ENCODE data around the gene PDZD7.
A peak's percentile ranks its signal among the peaks of the same experiment; 100 is the strongest.

The PDZD7 gene

DNA sequence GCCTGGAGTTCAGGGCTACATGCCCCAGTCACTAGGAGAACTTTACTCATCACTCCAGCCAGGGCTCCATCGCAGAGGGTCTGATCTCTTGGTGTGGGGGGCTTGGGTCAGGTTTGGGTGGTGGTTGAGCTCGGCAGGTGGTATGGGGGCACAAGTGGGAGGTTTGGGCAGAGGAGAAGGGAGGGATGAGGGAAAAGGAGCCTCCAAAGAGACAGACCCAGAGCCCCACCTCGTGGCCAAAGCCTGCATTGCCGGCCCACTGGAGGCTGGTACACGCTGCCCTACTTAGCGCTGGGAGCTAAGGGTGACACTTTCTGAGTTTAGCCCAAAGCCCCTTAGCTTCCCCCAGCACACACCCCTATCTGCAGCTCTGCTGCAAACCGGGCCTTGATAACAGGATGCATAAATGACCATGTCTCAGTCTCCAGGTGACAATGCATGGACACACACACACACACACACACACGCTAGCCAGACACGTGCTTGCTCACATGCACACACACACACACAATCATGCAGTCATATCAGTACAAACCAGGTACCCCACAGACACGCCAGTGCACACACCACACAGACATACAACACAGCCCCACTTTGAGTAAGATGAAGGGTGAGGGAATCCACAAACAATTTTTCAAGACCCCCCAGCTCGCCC lies 16.6 kb downstream of the PDZD7 start:
- Histone ChIP-seq H3K27me3 (ENCODE audit: low read depth) (no peaks in the 10 kb centered on the region), H3K4me3 (no peak overlapping the region), H3K36me3 (replicated peaks) (no peaks in the 10 kb centered on the region), H3K9me3 (no peaks in the 10 kb centered on the region), H3K4me1 (no peaks in the 10 kb centered on the region; the same call in 1 of the 2 replicates)
- peak; percentile 65 to 93 for DNase-seq (ENCODE audit: low spot score in 2 of 2)
- in situ Hi-C loops (cut with MboI; ENCODE audit: low sequenced_read_pairs) = loop anchor here (5.0 kb wide), 1 partner anchor 452 kb away; no protein-coding TSS in a partner anchor

DNA sequence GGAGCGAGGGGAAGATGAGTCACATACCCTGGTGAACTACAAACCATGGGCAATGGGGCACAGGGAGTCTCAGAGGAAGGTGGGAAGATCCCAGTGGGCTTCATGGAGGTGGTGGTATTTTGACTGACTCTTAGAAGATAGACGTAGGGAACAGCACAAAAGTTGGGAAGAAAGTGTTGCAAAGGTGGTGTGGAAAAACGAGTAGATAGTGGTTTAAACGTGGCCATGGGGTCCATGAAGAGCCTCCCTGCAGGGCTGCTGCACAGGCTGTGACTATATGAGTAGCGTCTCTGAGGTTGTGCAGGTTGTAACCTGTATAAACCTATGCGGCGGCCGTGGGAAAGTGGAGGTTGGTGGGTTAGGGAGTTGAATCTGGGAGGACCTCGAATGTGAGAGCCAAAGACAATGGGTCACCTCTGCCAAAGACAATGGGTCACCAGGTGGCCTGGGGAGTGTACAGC lies 17.5 kb downstream of the PDZD7 start:
- Histone ChIP-seq H3K4me3 (no peak overlapping the region), H3K9me3 (no peaks in the 10 kb centered on the region), H3K36me3 (replicated peaks) (no peaks in the 10 kb centered on the region), H3K4me1 (no peaks in the 10 kb centered on the region), H3K27me3 (ENCODE audit: low read depth) (no peaks in the 10 kb centered on the region)
- in situ Hi-C loops (cut with MboI; ENCODE audit: low sequenced_read_pairs) = loop anchor here (5.0 kb wide), 1 partner anchor 451 kb away; no protein-coding TSS in a partner anchor
- no peak for DNase-seq (ENCODE audit: low spot score in 2 of 2)

DNA sequence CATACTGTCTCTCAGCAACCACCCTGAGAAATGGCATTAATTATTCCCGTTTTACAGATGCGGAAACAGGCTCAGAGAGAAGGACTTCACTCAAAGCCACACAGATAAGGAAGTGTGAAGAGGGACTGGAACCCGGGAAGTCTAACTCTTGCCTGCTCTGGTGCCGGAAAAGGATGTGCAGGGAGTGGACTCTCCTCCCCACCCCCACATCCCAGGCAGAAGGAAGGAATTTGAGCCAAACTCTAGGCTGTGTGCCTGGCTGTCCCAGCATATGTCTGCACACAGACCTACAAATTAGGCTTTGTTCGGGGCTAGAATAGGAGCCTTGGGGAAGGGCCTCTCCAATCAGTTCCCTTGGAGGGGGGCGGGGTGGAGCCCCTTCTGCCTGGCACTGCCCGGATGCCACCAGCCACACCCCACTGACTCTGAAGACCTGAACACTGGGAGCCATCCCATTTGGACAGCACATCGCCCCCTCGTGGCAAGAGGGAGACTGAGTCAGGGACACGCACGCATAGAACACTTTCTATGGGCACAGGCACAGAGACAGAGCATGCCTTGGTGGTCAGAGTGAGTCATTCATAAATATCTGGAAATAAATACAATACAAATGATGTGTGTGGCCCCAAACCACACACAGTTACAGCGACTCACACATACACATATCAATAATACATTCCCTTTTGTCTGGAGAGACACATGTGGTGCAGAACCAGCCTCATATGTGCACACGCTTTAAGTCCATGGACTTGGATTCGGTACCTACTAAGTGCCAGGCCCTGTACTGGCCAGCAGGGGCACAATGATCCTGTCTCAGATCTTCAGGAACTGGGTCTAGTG lies 18.2 kb downstream of the PDZD7 start:
- Histone ChIP-seq H3K9me3 (no peaks in the 10 kb centered on the region), H3K36me3 (replicated peaks) (no peaks in the 10 kb centered on the region), H3K27me3 (ENCODE audit: low read depth) (no peaks in the 10 kb centered on the region), H3K4me3 (no peak overlapping the region), H3K4me1 (no peaks in the 10 kb centered on the region)
- peak; percentile 83 to 92 for DNase-seq (ENCODE audit: low spot score in 2 of 2)
- in situ Hi-C loops (cut with MboI; ENCODE audit: low sequenced_read_pairs) = loop anchor here (5.0 kb wide), 1 partner anchor 450 kb away; no protein-coding TSS in a partner anchor

DNA sequence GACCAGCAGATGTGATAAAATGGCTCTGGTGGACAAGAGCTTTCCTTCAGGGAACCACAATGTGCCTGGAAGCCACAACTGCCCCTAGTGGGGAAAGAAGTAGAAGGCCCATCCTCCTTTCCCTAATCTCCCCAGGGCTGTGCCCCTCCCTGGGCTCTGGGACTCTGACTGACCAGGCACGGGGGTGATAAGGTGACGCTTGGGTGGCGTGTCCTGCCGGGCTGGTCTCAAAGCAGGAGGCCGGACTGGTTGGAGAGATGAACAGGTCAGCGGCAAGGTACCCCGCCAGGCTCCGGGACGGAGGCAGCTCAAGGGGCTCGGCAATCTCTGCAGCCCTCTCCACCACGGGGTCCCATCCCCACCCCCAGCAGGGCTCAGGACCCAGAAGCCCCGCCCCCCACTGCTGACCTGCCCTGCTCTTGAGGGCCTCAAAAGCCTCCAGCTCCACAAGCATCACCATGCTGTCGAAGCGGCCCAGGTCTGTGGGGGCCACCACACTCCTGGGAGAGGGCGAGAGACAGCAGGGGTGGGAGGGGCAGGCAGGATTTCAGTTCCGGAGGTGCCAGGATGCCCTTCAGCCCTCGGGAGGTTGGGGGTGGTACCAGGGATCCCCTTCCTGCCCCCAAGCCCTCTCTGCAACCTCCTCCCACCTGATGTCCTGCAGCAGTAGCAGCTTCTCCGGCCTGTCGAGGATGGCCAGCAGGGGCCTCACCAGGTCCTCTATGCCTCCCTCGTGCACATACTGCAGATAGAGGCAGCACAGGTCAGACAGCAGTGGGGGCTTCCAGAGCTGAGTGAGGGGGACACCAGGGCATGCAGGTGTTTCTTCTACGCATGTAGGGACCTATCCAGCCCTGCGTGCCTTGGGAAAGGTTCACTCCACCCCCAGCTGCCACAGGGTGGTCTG lies 19.2 kb downstream of the PDZD7 start:
- Histone ChIP-seq H3K4me1 (no peaks in the 10 kb centered on the region), H3K36me3 (replicated peaks) (peaks cover 7% of the 10 kb centered on the region), H3K4me3 (no peak overlapping the region), H3K9me3 (no peaks in the 10 kb centered on the region), H3K27me3 (ENCODE audit: low read depth) (no peaks in the 10 kb centered on the region)
- in situ Hi-C loops (cut with MboI; ENCODE audit: low sequenced_read_pairs) = loop anchor here (5.0 kb wide), 1 partner anchor 449 kb away; no protein-coding TSS in a partner anchor
- peak in 1 of 2 experiments; percentile 41 for DNase-seq (ENCODE audit: low spot score in 2 of 2)

DNA sequence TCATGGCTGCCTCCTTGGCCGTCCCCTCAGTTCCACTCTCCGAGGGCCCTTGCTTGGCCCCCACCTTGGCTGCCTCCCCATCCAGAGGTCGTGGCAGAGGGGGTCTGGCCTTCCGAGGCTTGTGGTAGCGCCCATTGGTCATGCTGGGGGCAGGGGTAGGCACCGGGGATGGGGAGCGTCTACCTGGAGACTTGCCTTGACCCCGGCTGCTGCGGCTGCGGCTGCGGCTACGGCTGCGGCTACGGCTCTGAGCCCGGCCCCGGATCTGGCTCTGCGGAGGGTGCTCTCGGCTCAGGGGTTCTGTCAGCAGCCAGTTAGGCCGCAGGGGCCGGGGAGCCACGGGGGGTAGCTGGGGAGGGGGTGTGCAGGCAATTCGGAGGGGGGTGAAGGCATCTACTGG lies 20.6 kb downstream of the PDZD7 start:
- no peaks in the 10 kb centered on the region for H3K4me1 ChIP-seq
- in situ Hi-C loops (cut with MboI; ENCODE audit: low sequenced_read_pairs) = loop anchor here (5.0 kb wide), 1 partner anchor 448 kb away; no protein-coding TSS in a partner anchor
- DNase-seq (ENCODE audit: low spot score in 2 of 2) = peak in 1 of 2 experiments; percentile 7

DNA sequence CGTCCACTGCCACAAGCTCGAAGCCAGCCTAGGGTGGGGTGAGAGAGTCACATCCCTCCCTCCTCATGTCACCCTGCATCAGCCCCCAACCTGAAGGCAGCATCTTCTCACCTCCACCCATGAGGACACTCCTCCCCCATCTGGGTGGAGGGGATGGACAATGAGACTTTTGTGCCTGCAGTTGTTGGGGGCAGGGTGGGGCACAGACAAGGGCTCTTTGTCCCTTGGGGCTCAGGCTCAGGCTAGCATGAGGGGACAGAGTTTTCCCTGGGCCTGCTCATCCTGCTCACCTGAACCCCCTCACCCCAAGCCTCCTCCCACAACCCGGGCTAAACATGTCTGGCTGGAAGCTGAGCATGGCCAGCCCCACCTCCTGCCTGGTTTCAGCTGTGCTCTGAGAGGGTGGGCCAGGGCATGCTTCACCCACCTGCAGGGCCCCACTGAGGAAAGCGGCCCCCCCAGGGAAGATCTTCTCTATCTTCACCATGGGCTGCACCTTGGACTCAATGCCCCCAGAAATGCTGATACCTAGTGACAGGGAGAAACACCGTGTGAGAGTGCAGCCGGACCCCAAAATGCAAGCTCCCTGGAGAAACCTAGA lies 22.0 kb downstream of the PDZD7 start:
- H3K4me3 ChIP-seq = no peak overlapping the region
- no peaks in the 10 kb centered on the region for H3K9me3 ChIP-seq
- no peaks in the 10 kb centered on the region for H3K4me1 ChIP-seq
- in situ Hi-C loops (cut with MboI; ENCODE audit: low sequenced_read_pairs) = no loop called here
- DNase-seq (ENCODE audit: low spot score in 2 of 2) = no peak
- H3K27me3 ChIP-seq (ENCODE audit: low read depth) = no peaks in the 10 kb centered on the region
- H3K36me3 ChIP-seq (replicated peaks) = peaks cover 29% of the 10 kb centered on the region

More for the DNA sequence above, 20.6 kb downstream of the PDZD7 start:
- no peaks in the 10 kb centered on the region for H3K9me3 ChIP-seq
- no peaks in the 10 kb centered on the region for H3K27me3 ChIP-seq (ENCODE audit: low read depth)
- H3K4me3 ChIP-seq = no peak overlapping the region
- H3K36me3 ChIP-seq (replicated peaks) = peaks cover 16% of the 10 kb centered on the region

DNA sequence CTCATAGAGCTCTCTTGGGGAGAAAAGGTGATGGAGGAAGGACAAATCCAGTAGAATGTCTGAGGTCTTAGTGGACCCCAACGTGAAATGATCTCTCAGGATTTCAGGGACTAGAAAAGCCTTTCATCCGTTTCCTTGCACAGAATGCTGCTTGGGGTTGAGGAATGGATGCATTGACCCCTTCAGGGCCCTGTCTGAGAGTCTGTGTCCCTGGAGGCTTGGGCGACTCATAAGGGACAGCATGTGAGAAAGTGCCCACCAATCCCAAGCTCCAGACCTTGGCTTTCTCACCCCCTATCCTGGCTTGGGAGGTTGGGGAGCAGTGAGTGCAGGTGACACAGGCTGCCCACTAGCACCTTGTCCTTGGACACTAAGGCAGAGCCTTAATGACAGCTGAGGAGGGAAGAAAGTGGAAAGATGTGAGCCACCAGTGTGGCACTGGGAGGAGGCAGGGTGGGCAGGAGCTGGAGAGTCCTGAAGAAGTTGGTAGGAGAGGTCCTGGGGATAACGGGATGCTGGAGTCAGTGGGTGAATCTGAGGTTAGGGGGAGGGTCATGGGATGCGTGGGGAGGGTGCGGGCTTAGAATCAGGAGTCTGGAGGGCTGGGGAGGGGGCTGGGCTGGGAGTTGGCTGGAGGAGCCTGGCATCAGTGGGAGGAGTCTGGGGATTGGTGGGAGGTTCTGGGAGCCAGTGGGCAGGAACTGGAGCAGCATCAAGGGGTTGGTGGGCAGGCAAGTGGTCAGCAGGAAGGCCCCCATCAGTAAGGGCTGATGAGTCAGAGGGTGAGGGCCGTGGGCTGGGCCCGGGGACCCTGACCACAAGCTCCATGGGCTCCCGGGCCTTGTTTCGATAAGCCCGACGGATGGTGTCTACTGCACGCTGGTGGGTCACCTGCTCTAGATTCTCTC lies 22.8 kb downstream of the PDZD7 start:
- in situ Hi-C loops (cut with MboI; ENCODE audit: low sequenced_read_pairs) = no loop called here
- Histone ChIP-seq H3K36me3 (replicated peaks) (peaks cover 36% of the 10 kb centered on the region), H3K9me3 (no peaks in the 10 kb centered on the region), H3K4me1 (no peaks in the 10 kb centered on the region), H3K4me3 (no peak overlapping the region), H3K27me3 (ENCODE audit: low read depth) (no peaks in the 10 kb centered on the region)
- no peak for DNase-seq (ENCODE audit: low spot score in 2 of 2)

DNA sequence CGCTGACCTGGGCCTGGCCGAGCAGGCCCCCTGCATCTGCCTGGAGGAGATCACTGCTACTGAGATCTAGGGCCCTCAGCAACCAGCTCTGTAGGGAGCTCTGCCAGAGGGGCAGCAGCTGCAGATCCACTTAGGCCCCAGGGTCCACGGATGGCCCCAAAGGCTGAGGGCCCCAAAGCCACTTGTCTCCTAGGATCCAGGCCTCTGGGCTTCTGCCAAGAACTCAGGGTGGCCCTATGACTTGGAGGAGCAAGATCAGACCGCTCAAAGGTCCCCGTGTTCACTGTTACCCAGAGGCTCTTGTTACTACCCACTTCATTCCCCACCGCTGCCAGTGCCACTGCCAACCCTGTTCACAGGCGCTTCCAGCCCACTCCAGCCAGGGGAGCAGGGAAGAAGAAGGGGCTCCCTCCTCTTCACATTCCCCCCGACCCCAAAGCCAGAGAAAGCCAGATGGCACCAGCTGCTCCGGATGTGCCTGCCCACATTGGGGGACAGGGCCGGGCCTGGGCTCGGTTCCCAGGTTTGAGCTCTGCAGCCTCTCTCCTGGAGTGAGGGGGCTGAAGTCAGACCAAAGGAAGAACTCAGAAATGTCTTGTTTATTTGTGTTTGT lies 23.7 kb downstream of the PDZD7 start:
- Histone ChIP-seq H3K27me3 (ENCODE audit: low read depth) (no peaks in the 10 kb centered on the region), H3K36me3 (replicated peaks) (peaks cover 46% of the 10 kb centered on the region), H3K4me1 (no peaks in the 10 kb centered on the region), H3K9me3 (no peaks in the 10 kb centered on the region), H3K4me3 (no peak overlapping the region)
- DNase-seq (ENCODE audit: low spot score in 2 of 2) = no peak
- in situ Hi-C loops (cut with MboI; ENCODE audit: low sequenced_read_pairs) = no loop called here

DNA sequence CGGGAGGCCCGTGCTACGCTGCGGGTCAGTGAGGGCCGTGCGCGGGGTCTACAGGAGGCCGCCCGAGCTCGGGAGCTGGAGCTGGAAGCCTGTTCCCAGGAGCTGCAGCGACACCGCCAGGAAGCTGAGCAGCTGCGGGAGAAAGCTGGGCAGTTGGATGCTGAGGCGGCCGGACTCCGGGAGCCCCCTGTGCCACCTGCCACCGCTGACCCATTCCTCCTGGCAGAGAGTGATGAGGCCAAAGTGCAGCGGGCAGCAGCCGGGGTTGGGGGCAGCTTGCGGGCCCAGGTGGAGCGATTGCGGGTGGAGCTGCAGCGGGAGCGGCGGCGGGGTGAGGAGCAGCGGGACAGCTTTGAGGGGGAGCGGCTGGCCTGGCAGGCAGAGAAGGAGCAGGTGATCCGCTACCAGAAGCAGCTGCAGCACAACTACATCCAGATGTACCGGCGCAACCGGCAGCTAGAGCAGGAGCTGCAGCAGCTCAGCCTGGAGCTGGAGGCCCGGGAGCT lies 24.3 kb downstream of the PDZD7 start:
- H3K36me3 ChIP-seq (replicated peaks) = peaks cover 50% of the 10 kb centered on the region
- H3K4me1 ChIP-seq = no peaks in the 10 kb centered on the region; the same call in 1 of the 2 replicates
- H3K27me3 ChIP-seq (ENCODE audit: low read depth) = no peaks in the 10 kb centered on the region
- in situ Hi-C loops (cut with MboI; ENCODE audit: low sequenced_read_pairs) = no loop called here
- H3K9me3 ChIP-seq = no peaks in the 10 kb centered on the region
- no peak overlapping the region for H3K4me3 ChIP-seq
- DNase-seq (ENCODE audit: low spot score in 2 of 2) = no peak

DNA sequence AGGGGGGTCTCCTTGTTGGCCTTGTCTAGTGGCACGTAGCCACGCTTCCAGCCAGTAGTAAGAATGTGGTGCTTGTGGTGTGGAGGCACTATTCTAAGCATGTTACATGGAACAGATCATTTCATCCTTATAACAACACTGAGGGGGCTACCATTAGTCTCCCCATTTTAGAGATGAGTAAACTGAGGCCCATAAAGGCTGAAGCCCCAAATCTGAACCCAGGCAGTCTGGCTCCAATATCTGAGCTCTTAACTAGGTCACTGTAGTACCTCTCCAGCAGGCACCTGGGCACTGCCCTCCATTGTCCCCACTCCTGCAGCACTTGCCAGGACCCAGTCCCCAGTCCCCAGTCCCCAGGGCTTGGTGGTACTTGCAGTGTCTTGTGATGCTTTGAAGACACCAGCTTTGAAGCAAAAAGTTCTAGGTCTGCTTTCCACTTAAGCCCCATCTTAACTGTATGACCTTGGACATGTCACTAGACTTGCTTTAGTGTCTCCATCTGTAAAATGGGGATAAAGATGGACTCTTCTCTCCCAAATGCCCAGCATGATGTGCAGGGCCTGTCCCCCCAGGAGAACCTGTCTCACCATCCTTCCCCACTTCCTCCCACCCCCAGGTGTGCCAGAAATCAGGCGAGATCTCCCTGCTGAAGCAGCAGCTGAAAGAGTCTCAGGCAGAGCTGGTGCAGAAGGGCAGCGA lies 24.9 kb downstream of the PDZD7 start:
- H3K27me3 ChIP-seq (ENCODE audit: low read depth) = no peaks in the 10 kb centered on the region
- DNase-seq (ENCODE audit: low spot score in 2 of 2) = no peak
- peaks cover 3% of the 10 kb centered on the region for H3K4me1 ChIP-seq
- H3K9me3 ChIP-seq = no peaks in the 10 kb centered on the region
- H3K4me3 ChIP-seq = no peak overlapping the region
- in situ Hi-C loops (cut with MboI; ENCODE audit: low sequenced_read_pairs) = no loop called here
- H3K36me3 ChIP-seq (replicated peaks) = peaks cover 50% of the 10 kb centered on the region

DNA sequence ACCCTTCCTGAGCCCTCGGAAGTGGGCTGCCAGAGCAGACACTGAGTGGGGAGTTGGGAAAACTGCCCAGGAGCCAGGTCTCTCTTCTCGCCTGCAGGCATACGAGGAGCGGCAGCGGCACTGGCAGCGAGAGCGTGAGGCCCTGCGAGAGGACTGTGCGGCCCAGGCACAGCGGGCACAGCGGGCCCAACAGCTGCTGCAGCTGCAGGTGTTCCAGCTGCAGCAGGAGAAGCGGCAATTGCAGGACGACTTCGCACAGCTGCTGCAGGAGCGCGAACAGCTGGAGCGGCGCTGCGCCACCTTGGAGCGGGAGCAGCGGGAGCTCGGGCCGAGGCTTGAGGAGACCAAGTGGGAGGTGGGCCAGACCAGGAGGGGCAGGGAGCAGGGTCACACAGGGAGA lies 25.6 kb downstream of the PDZD7 start:
- no peaks in the 10 kb centered on the region for H3K27me3 ChIP-seq (ENCODE audit: low read depth)
- H3K4me3 ChIP-seq = no peak overlapping the region
- in situ Hi-C loops (cut with MboI; ENCODE audit: low sequenced_read_pairs) = no loop called here
- H3K36me3 ChIP-seq (replicated peaks) = peaks cover 50% of the 10 kb centered on the region
- peaks cover 8% of the 10 kb centered on the region for H3K4me1 ChIP-seq
- no peaks in the 10 kb centered on the region for H3K9me3 ChIP-seq
- DNase-seq (ENCODE audit: low spot score in 2 of 2) = no peak

Measured in HAP-1 (cell line).